Measurements from ENCODE around the gene ZNF552.

The ZNF552 gene

GRCh38 chr19:57779220-57779845, 35.4 kb downstream of the ZNF552 start:
- DNase-seq: no peak

- no peak for DNase-seq
Observed at GRCh38 chr19:57778336-57778735, 36.4 kb downstream of the ZNF552 start.

DNA sequence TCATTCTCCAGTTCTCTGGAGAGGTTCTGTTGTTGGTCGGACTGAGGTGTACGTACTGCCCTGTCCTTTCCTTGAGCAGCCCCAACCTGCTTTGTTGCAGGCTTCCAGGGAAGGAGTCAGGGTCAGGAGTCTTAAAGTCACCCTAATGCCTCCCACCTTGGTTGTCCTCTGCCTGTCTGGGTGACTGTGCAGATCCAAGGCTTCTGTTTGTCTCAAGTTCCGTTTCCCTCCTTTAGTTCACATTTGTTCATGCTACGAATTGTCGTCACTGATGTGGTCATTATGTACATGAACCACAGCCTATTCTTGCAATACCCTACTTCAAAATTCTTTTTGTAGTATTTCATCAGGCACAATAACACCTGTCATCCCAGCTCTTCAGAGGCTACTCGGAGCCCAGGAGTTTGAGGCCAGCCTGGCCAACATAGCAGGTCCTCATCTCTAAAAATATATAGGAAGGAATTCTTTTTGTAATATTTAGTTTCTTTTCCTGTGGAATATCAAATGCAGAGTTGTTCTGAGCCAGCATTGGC, 37.9 kb downstream of the ZNF552 start:
- no peak for DNase-seq

DNA sequence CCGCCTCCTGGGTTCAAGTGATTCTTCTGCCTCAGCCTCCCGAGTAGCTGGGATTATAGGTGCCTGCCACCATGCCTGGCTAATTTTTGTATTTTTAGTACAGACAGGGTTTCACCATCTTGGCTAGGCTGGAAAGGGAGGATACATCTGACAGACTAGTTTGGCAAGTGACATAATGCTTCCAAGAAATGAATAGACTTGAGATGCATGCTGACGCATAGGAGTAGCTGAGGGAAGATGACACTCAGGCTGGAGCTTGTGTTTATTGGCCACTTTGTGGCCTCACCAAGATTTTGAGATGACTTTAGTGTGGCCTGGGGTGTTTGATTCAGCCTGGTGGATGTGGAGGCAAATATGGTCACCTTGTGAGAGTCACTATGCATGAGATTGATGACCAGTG, 41.2 kb downstream of the ZNF552 start:
- no peak for DNase-seq

- DNase-seq: no peak
Observed at GRCh38 chr19:57771417-57771816, 43.3 kb downstream of the ZNF552 start.

DNA sequence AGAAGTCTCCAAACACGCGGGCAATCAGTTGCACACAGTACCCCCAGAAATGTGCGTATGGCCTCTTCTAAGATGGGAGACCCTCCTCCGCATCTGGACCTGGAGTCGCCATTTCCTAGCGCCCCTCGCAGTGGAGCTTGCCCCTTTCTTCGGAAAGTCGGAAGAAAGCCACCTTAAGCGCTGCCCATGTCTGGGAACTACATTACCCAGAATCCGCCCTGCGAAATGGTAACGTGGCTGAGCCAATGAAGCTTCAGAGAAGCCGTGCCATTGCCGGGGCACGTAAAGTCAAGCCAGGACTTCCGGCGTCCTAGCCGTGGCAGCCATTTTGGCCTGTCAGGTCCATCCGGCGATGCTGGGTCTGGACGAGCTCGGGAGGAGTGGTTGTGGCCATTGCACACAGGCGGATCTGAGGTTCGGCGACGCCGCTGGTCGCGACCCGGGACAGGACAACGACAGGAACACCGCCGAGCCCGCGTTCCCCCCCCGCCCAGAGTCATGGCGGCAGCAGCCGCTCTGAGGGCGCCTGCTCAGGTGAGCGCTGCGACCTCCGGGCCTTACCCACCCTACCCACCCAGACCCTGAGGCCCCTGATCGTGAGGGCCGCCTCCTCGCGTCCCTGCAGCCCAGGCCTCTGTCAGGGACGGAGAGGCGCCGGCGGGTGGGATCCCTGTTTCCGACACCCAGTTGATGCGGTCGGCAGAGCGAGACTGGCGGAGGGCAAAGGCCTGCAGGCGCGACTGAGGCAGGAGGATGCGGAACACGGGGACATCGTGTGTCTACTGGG, 45.2 kb downstream of the ZNF552 start, which contains the start of gene ZNF586:
ZNF586 (plus strand) TSS at position 332 of the 787 bp plus-strand sequence; CDS start at position 499, 167 bp downstream.
- peak; percentile 27 to 95 (median 86) for DNase-seq

- DNase-seq: peak in 2 of 58 donors; percentile 1 to 9
Observed at GRCh38 chr19:57759096-57759495, 55.6 kb downstream of the ZNF552 start.

DNA sequence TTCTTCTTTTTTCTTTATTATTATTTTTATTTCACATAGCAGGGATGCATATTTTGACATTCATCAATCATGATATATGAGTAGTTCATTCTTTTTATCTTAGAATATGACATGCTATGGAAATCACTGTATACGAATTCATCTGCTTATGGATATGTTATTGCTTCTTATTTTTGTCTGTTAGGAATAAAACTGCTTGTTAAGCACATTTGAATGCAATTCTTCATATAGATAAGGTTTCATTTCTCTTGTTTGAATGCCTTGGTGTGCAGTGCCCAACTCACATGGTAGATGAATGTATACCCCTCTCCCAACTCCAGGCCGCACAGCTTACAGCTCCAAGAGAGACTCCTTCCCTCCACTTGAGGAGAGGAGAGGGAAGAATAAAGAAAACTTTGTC, 56.8 kb downstream of the ZNF552 start:
- no peak for DNase-seq
